ENCODE data around the gene PRDM11.
"Not testable (repeated sequence)": the region's sequence is repeated elsewhere in the genome, so short reads cannot be mapped to it uniquely, and the experiment has no call there.

The PRDM11 gene

DNA sequence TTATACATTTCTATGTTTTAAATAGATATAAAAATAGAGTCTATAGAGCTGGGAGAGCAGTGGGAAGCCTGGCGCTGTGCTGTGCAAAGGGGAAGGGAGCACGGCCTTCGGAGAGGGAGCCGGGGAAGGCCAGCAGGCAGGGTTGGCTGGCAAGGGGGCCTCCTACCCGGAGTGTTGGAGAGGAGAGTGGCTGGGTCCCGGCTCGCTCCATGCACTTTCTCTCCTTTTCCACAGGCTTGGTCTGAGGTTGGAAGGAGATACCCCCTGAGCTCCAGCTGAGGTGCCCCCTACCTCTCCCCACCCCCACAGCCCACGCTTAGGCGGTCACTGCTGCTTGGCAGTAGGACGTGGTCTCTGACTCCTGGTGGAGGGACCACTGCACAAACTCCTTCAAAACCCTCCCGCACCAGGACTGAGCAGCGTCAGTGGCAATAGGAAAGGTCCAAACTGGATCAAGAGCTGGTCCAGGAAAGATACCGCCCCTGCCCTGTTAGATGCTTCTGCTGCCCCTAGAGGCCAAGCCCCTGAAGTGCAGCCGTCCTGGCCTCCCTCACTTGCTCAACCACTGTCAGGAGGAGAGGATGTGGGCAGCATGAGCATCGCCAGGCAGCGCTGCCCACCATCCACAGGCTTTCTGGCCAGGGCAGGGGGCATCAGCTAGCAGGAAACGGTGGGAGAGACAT, 86.8 kb downstream of the PRDM11 start:
- DNase-seq (ENCODE audit: low read depth), result peak; percentile 26

DNA sequence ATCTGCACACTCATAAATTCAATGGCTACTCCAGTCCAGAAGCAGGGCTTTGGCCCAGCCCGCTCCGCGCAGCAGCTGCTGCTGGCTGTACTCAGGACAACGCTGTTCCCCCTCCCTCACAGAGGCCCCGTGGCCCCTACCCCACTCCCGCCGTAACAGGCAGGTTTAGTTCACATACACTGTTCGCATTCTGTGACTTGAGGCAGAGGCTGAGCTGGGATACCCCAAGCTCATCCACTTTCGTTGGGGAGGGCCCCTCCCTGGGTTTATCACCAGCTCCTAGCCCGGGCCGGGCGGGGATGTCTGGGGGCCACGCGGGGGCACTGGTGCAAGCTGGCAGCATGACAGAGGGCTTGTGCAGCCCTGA, 87.3 kb downstream of the PRDM11 start:
- DNase-seq (ENCODE audit: low read depth), result no peak

DNA sequence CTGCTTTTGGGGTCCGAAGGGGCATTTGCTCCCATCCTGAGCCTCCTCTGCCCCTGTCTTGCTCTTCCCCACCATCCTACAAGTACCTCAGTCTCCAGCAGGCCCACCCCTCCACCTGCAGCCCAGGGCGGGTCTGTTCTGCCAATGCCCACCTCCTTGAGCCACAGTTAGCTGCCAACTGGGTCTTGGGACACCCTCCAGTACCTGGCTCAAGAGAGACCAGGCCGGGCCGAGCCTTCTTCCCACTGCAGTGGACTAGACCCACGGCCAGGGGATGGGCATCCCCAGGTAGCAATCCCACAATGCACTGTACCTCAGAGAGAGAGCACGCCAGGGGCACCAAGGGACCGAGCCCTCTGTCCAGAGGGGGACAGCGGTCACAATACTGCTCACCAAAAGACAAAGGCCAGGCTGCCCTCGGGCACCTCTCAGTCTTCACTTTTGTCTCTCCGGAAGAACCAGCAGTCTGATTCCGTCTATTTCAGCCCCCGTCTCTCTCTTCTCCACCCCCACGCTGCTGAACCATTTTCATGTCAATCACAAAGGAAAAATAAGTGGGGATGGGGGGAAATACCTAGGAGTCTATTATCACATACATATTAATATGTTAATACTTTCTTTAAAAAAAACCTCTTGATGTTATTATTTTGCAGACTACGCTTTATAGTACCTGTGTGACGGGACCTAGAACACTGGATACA, 88.0 kb downstream of the PRDM11 start:
- no peak for DNase-seq (ENCODE audit: low read depth)

DNA sequence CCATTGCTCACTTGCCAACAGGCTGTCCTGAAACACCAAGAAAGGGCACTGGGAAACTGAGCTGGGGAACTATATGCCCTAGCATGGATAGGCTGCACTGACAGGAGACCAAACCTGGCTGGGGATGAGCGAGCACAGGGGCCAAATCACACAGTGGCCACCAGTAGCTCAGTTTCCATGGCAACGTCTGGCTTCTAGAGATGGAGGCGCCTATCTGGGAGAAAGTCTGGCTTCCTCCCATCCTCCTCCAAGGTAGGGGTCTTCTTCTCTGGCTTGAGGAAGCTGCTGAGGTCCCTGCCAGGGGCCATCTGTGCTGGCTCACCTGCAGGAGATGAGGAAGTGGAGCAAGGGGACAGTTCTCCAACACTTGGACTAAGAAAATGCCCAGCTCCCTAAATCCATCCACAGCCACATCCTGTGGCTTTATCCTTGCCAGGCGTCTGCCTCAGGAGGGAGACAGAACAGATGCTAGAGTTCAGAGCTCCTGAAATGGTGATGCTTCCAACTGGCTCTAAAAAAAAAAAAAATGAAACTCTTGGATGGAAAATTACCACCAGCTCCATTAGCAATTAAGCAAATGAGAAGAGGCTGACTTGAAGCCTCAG, 91.4 kb downstream of the PRDM11 start:
- no peak for DNase-seq (ENCODE audit: low read depth)

DNA sequence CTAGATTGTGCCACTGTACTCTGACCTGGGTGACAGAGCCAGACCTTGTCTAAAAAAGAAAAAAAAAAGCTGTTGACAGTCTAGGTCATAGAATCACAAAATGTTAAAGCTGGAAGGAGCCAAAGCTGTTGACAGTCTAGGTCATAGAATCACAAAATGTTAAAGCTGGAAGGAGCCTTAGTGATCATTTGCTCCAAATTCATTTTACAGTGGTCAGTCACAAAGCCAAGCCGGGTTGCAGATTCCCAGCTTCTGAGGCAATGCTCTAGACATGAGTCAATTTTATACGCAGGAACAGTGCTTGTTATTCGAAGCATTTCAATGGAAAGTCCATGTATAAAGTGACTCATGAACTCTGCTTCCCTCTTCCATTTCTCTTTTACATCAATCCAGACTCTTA, 92.3 kb downstream of the PRDM11 start:
- DNase-seq (ENCODE audit: low read depth), result no peak

DNA sequence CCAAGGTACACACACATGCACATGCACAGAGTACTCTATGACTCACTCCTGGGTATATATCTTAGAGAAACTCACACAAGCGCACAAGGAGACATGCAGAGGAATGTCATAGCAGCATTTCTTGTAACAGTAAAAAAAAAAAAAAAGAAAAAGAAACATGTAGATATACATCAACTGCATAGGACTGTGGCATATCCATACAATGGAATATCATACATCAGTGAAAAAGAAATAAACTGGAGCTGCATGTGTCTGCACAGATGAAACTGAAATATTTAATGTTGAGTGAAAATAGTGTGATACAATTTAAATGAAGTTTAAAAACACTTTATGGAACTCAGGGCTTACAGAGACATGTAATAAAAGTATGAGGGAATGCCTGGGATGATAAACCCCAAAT, 93.3 kb downstream of the PRDM11 start:
- DNase-seq (ENCODE audit: low read depth), result no peak

DNA sequence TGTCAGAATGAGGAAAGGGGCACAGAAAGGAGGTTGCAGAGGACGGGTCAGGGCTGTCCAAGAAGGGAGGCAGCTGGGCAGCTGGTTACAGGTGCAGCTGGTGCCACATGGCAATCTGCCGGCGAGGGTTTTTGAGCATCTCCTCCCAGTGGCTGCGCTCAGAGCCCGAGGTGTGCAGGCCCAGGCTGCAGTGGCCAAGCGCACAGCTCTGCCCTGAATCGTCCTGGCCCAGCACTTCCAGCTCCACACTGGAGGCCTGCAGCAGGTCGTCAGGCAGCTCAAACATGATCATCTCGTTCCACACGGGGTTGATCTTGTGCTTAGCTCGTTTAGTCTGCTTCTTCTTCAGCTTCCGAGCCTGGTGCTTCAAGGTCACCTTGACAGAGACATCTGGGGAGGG, 97.5 kb downstream of the PRDM11 start:
- no peak for DNase-seq (ENCODE audit: low read depth)

DNA sequence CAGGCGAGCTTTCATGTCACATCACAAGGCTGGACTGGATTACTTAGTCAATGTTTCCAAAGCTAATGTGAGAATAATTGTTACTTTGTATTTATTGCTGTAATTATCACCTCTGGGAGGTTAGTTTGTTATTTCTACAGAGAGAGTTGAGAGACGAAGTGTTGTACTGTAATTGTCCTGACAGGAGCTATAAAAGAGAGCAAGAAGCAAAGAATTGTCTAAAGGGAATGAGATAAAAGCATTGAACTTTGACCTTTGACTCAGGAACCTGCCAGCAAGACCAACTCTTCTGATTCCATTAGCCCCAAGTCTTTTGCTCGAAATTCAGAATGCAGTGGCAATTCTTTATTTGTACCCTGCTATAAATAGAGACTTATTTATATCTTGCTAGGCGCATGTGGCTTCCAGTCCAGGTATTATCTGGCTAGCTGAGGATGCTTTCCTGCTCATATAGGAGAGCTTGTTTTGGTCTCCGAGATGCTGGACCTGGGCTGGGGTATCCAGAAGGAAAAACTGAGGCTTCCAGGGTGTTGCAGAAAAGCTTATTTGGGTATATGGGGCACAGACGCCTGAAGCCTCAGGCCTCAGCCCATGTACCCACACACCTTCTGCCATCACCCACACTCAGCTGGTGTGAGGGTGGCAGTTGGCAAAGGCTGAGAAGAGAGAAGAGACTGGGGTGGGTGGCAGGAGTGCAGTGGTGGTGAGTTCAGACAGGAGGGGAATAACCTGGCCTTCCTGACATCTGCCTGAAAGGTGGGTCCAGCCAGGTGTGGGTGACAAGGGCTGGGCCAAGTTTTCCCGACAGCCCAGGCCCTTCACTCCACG, 99.0 kb downstream of the PRDM11 start:
- no peak for DNase-seq (ENCODE audit: low read depth)

DNA sequence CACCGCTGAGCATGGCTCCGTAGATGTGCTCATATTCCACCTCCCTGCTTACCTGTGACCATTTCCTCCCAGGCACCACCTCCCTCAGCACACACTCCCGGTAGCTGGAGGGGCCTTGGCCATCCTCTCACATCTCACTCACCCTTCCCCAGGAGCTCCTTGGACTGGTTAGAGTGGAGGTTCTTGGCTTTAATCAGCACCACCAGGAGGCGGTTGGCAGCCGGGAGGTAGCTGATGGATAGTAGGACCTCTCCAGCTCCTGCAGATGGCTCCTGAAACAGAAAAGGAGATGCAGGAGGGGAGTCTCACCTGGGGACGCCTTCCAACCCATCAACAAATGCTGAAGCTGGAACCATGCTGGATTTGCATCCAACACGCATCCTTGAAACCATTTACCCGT, 99.8 kb downstream of the PRDM11 start:
- DNase-seq (ENCODE audit: low read depth), result no peak

DNA sequence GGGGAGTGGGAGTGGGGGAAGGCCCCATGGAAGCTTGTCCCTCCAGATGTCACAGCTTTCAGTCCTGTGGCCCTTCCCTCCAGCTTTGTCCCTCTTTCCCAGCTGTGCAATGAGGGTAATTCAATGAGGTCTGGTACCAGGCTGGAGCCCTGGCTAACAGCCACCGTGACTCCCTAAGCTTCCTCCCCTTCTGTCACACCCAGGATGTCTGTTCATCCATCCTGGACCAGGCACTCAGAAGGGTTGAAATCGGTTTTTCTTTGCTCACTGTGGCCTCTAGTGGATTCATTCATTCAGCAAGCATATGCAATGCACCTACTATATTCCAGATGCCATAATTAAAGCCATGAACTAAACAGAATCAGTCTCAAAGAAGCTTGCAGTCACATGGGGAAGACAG, 101.0 kb downstream of the PRDM11 start:
- DNase-seq (ENCODE audit: low read depth), result no peak

DNA sequence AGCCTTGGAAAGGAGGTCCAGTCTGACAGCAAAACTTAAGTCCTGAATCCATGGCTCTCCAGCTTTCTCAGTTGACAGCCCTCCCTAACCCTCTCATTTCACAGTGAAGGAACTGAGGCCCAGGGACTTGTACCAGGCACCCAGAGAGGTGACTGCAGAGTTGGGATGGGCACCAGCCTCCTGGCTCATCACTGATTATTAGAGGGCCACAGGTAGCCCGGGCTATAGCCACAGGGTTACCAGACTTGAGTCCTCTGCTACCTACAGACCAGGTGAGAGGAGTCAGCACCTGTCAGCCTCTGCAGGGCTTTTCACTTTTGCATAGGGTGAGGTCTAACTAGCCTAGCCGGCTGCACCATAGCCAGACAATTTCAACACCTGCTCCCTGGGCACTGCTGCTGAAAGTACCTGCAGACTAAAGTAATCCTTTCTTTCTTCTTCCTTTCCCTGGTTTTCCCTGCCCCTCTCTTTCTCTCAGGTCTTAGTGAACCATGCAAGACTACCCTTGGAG, 102.1 kb downstream of the PRDM11 start:
- DNase-seq (ENCODE audit: low read depth), result no peak

DNA sequence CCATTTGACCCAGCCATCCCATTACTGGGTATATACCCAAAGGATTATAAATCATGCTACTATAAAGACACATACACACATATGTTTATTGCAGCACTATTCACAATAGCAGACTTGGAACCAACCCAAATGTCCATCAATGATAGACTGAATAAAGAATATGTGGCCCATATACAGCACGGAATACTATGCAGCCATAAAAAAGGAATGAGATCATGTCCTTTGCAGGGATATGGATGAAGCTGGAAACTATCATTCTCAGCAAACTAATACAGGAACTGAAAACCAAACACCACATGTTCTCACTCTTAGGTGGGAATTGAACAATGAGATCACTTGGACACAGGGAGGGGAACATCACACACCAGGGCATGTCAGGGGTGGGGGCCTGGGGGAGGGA, 102.9 kb downstream of the PRDM11 start:
- not testable (repeated sequence) for DNase-seq (ENCODE audit: low read depth)

DNA sequence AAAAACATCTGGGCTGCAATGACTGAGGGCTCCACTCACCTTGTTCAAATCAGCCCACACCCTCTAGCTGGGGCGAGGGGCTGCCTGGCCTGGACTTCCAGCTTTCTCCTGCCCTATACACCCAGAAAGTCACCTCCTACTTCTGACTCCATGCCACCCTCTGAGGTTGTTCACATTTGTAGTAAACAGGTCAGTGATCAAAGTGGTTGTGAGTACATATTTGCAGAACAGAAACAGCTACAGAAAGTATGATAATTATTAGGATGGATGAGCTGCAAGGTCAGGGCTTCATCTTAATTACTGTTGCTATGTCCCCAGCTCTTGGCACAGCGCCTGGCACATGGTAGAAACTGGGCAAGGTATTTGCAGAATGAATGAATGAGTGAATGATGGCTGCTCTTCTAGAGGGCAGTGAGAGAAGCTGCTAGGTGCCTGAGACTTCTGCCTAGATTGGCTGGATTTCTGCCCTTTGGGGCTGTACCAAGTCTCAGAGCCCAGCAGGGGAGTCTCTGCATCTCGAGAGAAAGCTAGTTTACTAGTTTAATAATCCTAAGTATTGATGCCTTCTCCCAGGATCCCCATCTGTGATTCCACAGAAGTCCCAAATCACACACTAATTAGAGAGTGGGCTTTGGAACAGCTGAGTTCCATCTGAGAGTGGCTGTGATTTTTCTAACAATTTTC, 103.7 kb downstream of the PRDM11 start:
- no peak for DNase-seq (ENCODE audit: low read depth)

DNA sequence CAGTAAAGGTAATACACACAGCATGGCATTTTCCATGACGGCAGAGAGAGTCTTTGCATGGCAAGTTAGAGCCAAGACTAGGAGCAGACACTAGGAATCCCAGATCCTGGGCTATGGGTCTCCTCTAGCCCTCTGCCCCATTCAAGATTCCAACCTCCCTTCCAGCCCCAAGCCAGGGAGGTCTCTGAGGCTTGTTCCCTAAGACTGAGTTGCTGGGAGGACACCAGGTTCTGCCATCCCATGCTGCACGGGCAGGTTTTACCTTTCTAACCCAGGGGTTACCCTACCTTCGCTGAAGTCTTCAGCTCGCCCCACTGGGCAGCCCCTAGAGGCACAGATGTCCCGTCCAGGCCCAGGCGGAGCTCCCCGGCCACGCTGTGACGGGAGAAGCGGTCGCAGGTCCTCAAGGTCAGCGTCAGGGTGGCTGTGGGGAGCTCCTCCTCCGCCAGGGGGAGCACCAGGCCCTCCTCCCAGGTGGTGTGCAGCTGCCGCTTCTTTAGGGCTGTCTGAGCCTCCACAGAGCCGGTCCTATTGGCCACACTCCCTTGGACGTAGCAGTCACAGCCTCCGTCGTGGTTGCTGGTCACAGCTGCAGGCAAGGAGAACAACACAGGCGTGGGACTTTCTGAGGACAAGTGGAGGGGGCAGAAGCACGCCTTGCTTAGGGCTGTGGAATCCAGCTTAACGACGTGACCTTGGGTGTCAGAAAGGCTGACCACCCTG, 105.9 kb downstream of the PRDM11 start:
- no peak for DNase-seq (ENCODE audit: low read depth)

DNA sequence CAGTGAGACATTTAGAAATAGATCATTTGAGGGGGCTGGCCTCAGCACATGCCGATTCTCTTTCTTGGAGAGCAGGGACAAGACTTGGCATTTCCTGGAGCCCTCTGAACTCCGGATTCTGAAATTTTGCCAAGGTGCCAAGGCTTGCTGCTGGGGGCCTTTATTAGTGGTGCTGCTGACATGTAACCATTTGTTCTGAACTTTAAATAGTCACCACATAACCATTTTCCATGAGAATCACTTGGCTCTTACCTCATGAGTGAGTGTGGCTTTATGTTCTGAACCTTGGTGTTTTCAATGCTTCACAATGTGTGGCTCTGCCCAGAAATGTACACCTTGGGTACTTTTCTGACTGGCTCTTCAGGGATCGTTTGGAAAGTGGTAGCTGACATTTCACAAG, 106.4 kb downstream of the PRDM11 start:
- no peak for DNase-seq (ENCODE audit: low read depth)

DNA sequence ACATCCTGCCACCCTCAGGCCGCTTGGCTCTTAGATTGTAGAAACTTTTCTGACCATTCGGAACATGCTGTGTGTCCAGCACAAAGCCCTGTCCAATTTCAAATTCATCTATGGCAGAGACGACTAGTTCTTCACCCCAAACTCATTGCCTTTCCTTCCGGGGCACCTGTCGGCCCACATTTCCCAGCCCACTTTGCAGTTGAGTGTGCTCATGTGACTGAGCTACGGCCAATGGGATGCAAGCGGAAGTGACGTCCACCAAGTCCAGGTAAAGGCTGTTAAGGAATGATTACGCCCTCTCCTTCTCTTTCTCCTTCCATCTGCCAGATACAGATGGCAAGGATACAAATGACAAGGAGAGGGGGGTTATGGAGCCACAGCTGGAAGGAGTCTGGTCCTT, 107.2 kb downstream of the PRDM11 start:
- no peak for DNase-seq (ENCODE audit: low read depth)

DNA sequence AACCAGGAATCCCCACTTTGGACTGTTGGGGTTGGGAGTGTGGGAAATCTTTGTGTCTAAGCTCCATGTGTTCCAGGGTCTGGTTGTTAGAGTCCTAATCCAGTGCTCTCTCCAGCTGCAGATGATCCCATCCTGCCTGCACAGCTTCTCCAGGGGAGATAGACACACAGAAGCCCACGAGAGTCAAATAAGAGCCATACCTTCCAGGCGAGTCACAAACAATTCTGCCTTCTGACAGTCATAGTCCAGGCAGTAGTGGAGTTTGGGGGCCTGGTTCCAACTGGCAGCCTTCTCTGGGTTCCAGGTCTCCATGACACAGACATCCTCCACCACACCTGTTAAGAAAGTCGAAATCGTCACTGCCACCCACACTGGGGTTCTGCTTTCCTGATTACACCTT, 107.6 kb downstream of the PRDM11 start:
- no peak for DNase-seq (ENCODE audit: low read depth)

DNA sequence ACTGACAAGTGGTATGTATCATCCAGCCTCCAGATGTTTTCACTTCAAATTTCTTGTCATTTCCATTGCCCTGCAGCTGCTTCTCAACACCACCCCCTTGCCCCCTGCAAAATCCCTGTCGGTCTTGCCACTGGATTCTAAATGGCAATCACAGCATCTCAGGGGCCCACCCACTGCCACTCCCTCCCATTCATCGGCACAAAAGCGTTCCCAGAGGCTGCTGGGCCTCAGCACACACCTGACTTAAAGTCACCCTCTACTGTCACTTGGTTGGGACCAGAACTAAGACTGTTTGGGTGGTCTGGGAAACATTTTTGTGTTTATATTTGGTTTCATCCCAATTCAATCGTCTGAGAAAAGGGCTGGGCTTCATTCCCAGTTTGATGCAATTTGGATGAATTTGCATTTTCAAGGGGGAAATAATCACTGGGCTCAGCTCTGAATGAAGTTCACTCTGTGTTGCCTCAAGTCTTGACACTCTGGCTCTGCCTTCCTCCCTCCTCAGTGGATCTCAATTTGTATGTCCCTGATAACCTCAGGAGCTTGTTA, 112.6 kb downstream of the PRDM11 start:
- no peak for DNase-seq (ENCODE audit: low read depth)

DNA sequence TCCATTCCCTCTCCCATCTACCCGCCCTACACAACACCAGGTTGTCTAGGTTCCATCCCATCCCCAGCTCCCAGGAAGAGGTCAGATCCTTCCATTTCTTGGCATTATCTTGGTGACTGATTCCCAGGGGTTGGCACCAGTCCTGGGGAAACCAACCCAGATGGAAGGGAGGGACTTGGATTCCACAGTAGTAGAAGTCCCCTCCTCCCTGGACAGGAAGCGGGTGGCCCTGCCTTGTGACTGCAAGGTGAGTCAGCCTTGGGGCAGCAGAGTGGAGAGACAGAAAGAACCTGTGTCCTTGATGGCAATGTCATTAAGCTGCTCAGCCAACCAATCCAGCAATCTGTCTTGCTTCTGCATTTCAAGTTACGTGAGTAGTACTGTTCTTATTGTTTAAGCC, 113.2 kb downstream of the PRDM11 start:
- DNase-seq (ENCODE audit: low read depth), result peak; percentile 72

DNA sequence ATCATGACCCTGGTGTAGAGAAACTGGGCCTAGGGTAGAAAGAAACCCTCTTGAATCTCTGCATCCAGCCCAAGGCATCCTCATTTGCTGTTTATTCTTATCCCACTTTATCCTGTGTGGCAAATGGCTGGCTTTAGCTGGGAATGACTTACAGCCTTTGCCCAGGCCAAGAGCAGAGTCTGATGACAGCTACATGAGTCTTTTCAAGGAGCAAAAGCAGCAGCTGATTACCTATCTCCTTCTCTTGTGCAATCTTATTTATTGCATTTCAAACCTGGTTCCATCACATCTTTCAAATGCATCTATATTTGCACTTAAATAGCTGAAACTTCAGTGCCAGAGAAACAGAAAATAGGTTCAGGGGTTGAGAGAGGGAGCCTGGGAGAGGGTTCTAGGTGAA, 113.6 kb downstream of the PRDM11 start:
- no peak for DNase-seq (ENCODE audit: low read depth)

DNA sequence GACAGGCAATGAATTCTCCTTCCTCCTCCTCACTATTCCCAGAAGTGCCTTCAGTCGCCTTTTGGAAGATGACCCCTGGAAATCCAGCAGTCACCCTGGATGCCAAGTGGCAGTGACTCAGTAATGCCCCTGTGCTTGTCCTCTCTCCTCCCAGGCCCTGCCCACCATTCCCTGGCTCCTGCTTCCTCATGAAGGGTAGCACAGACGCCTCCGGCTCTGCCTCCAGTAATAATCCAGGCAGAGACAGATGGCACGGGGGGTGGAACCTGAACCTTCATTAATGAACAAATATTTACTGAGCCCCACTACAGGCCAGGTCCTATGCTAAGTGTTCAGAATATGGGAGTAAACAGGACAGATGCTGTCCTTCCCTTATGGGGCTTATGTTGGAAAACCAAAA, 116.5 kb downstream of the PRDM11 start:
- DNase-seq (ENCODE audit: low read depth), result no peak

Measured in HS-27A (cell line).